Measurements from ENCODE around the gene RIPPLY1.

GRCh38 chrX:106899276-106899675 is 3.9 kb downstream of the RIPPLY1 start:
- TF ChIP-seq CTCF (IDR thresholded peaks at IDR 0.05 in 4 of 5, conservative IDR thresholded peaks at IDR 0.05 in 1 of 5) (no peak), POLR2A (IDR thresholded peaks at IDR 0.05) (no peak)

Data from gastrocnemius medialis (tissue), 4 donors.